GM12878 (cell line): ENCODE data around the gene MAPK1IP1L. TPM values are rescaled to one million over a fixed set of nuclear protein-coding genes. Genes with fewer than 3 reads are reported as not detected.

Experiments
- ATAC-seq: fragments of 200-7000 bp; cut with Tn5 transposase; 3 replicates; pipeline ENCODE4 v1.9.1; 2020; ENCODE audit warnings: mild to moderate bottlenecking, moderate library complexity
- BruUV-seq: library from RNA; stranded (reverse); fragments of 400-500 nt; replicated peaks from 2 replicates; lab custom pipeline; 2021; lab: Mats Ljungman, UMichigan
- CTCF ChIA-PET: fragments of 300-600 bp; sonication (Branson Sonifier 250); formaldehyde crosslinking; extraction: SDS; loops from one replicate; lab custom pipeline; 2021; ENCODE audit warnings: inconsistent platforms; lab: Yijun Ruan, JAX
- POLR2A ChIA-PET: fragments of 350-600 bp; formaldehyde crosslinking; extraction: SDS; loops from one replicate; lab custom pipeline; 2021; ENCODE audit warnings: inconsistent platforms; lab: Charles Lee
- RAD21 ChIA-PET: fragments of 300-600 bp; sonication (Branson Sonifier 250); formaldehyde crosslinking; loops from one replicate; lab custom pipeline; 2023; ENCODE audit warnings: antibody characterized with exemption; ENCODE audit not compliant: unreplicated experiment; lab: Charles Lee
- SMC1A ChIA-PET: fragments of 300-600 bp; sonication (Branson Sonifier 250); formaldehyde crosslinking; loops from one replicate; lab custom pipeline; 2023; ENCODE audit not compliant: unreplicated experiment, uncharacterized antibody; lab: Charles Lee
- DNase-seq: peaks from one replicate; pipeline ENCODE4 v3.0.0-alpha.2; 2011; ENCODE audit warnings: low read depth, low spot score
- FAIRE-seq: peaks from 3 replicates; lab custom pipeline; 2011; peaks lifted over from hg19 to GRCh38; lab: Jason Lieb, UNC
- H2AFZ ChIP-seq: 2 replicates; pipeline ENCODE4 v1.6.0; 2011; ENCODE audit warnings: low read depth, low read length, control low read depth; ENCODE audit not compliant: control insufficient read depth
- H3K27ac ChIP-seq: 2 replicates; pipeline ENCODE4 v1.5.1; 2011; ENCODE audit warnings: control low read depth; ENCODE audit not compliant: control insufficient read depth, insufficient read depth
- H3K27me3 ChIP-seq, 2 experiments: replicated peaks in 1 of 2; 2 replicates each; pipeline versions ENCODE4 v1.6.0 to v1.6.1; 2011; ENCODE audit warnings: low read length in 1 of 2; ENCODE audit not compliant: control insufficient read depth in 2 of 2, insufficient read depth in 2 of 2
- H3K36me3 ChIP-seq, 2 experiments: 2 replicates each; pipeline ENCODE4 v1.5.1; 2011; ENCODE audit warnings: low read length in 1 of 2; ENCODE audit not compliant: control insufficient read depth in 2 of 2, insufficient read depth in 2 of 2
- H3K4me1 ChIP-seq: 2 replicates; pipeline ENCODE4 v1.6.1; 2011; ENCODE audit warnings: mild to moderate bottlenecking, low read length, moderate library complexity, mixed read lengths; ENCODE audit not compliant: control insufficient read depth, insufficient read depth
- H3K4me2 ChIP-seq: 2 replicates; pipeline ENCODE4 v1.6.0; 2011; ENCODE audit warnings: control low read depth; ENCODE audit not compliant: control insufficient read depth, insufficient read depth
- H3K4me3 ChIP-seq: fragments of 200-600 bp; sonication (generic); 2 replicates; pipeline ENCODE4 v1.5.1; 2016
- H3K79me2 ChIP-seq: 2 replicates; pipeline ENCODE4 v1.6.0; 2011; ENCODE audit warnings: low read length; ENCODE audit not compliant: control insufficient read depth, insufficient read depth
- H3K9ac ChIP-seq: 2 replicates; pipeline ENCODE4 v1.8.0; 2011; ENCODE audit warnings: low read length, control low read depth, mixed read lengths; ENCODE audit not compliant: control insufficient read depth, insufficient read depth
- H3K9me3 ChIP-seq: replicated peaks from 3 replicates; pipeline ENCODE4 v1.5.1; 2011; ENCODE audit warnings: mild to moderate bottlenecking, low read length; ENCODE audit not compliant: control insufficient read depth, insufficient read depth
- H4K20me1 ChIP-seq: 2 replicates; pipeline ENCODE4 v1.6.0; 2011; ENCODE audit not compliant: control insufficient read depth, insufficient read depth
- FOXK2 ChIP-seq: fragments of 450-650 bp; IDR thresholded peaks from 2 replicates; pipeline ENCODE4 v1.6.1; 2017; ENCODE audit warnings: mild to moderate bottlenecking, moderate library complexity
- HSF1 ChIP-seq: fragments of 150-350 bp; IDR thresholded peaks from 2 replicates; pipeline ENCODE4 v1.6.1; 2014; ENCODE audit warnings: mild to moderate bottlenecking, low read depth, low read length
- JUND ChIP-seq: IDR thresholded peaks from 2 replicates; pipeline ENCODE4 v1.6.1; 2012; ENCODE audit warnings: low read depth, mild to moderate bottlenecking, low read length, improper control_type of control experiment, moderate library complexity
- MYC ChIP-seq: IDR thresholded peaks from 2 replicates; pipeline ENCODE4 v1.6.1; 2011; ENCODE audit warnings: mild to moderate bottlenecking, low read length, moderate library complexity, inconsistent platforms; ENCODE audit not compliant: insufficient read depth, insufficient replicate concordance, insufficient read length, severe bottlenecking
- NFYA ChIP-seq: IDR thresholded peaks from 2 replicates; pipeline ENCODE4 v1.6.1; 2011; ENCODE audit warnings: low read depth, mild to moderate bottlenecking, low read length, improper control_type of control experiment, borderline replicate concordance
- NR2C2 ChIP-seq: IDR thresholded peaks from 2 replicates; pipeline ENCODE4 v1.6.1; 2011; ENCODE audit warnings: borderline replicate concordance, low read depth; ENCODE audit not compliant: control insufficient read depth, insufficient read length
- NR2F1 ChIP-seq: fragments of 450-650 bp; conservative IDR thresholded peaks from 2 replicates; pipeline ENCODE4 v1.6.1; 2017; ENCODE audit warnings: mild to moderate bottlenecking
- POLR2A ChIP-seq: IDR thresholded peaks from 2 replicates; pipeline ENCODE4 v1.6.1; 2011; ENCODE audit warnings: low read depth, mild to moderate bottlenecking, low read length
- POLR2AphosphoS5 ChIP-seq: IDR thresholded peaks from 2 replicates; pipeline ENCODE4 v1.6.1; 2011; ENCODE audit warnings: mild to moderate bottlenecking, low read length, inconsistent platforms
- RCOR1 ChIP-seq: conservative IDR thresholded peaks from 2 replicates; pipeline ENCODE4 v1.6.1; 2012; ENCODE audit warnings: low read depth, low read length, improper control_type of control experiment
- RUNX3 ChIP-seq: IDR thresholded peaks from 2 replicates; pipeline ENCODE4 v1.6.1; 2012; ENCODE audit warnings: low read length, inconsistent platforms
- TARDBP ChIP-seq: IDR thresholded peaks from 2 replicates; pipeline ENCODE4 v1.6.1; 2016; ENCODE audit warnings: borderline replicate concordance
- ZNF217 ChIP-seq: fragments of 450-650 bp; IDR thresholded peaks from 2 replicates; pipeline ENCODE4 v1.6.1; 2017; ENCODE audit warnings: antibody characterized with exemption, mild to moderate bottlenecking
- WGBS: methylation state at CpG from one replicate; pipeline ENCODE4 v1.1.6; 2016; ENCODE audit warnings: low lambda C conversion rate; ENCODE audit not compliant: insufficient replicate concordance, insufficient coverage; ENCODE audit errors: missing lambda C conversion rate; 5-methylcytosine and 5-hydroxymethylcytosine counted together
- in situ Hi-C: fragments of 300-500 bp; cut with MboI; formaldehyde crosslinking; loops from 9 replicates; pipeline ENCODE4 v1.14.3; 2018; ENCODE audit warnings: mixed read lengths
- intact Hi-C: fragments of 100-400 bp; cut with micrococcal nuclease; formaldehyde crosslinking; loops from one replicate; pipeline ENCODE4 v1.14.2; 2022; ENCODE audit not compliant: unreplicated experiment
- polyA plus RNA-seq, 11 experiments: library from polyadenylated mRNA; depleted of rRNA in 4 of 11; unstranded in 6 of 11; stranded (reverse) in 5 of 11; fragments of >200 nt; fragmentation: Nextera tagmentation in 4 of 11; fragmentation: Illumina TruSeq in 1 of 11; extraction: Ambion mirVana in 4 of 11; extraction: Trizol in 1 of 11; gene quantifications; 1 replicate in 1 of 11; 2 replicates in 10 of 11; pipeline versions ENCODE4 v1.2.1 to v1.2.3, GENCODE V29; 2011 to 2016; ENCODE audit warnings: inconsistent platforms in 2 of 11, missing spikeins in 2 of 11, low read depth in 1 of 11
- total RNA-seq, 4 experiments: library from RNA; depleted of rRNA in 3 of 4; stranded (reverse); fragments of >200 nt in 3 of 4; fragmentation: Illumina TruSeq in 1 of 4; extraction: Trizol in 1 of 4; gene quantifications; 2 replicates each; pipeline versions ENCODE4 v1.2.1 to v1.2.3, GENCODE V29; 2013 to 2021
- TF ChIP-seq, protein P1 (sequence below): fragments of 450-650 bp; IDR thresholded peaks from 2 replicates; pipeline ENCODE4 v1.6.1; 2016; ENCODE audit warnings: mild to moderate bottlenecking

MAPK1IP1L gene
- total and polyA plus RNA-seq, 10 of the 15 experiments (the other 5 are each of a cell fraction or from before 2014, with no cell fraction given): 44.6 to 117 (median 73.0) TPM

- TF ChIP-seq NFYA (no peak), POLR2A (no peak), MYC (no peak), TARDBP (no peak), RCOR1 (no peak), NR2F1 (no peak)
Observed at GRCh38 chr14:55053500-55053899, 2.1 kb downstream of the MAPK1IP1L start (continued).

- no peaks in the 10 kb centered on the region; the same call in 1 of the 2 replicates for H3K4me1 ChIP-seq
- 0 out of 2 replicates have a peak overlapping the region, but pooled peaks have one; percentile 38 for H3K4me3 ChIP-seq
- H3K27me3 ChIP-seq: no peaks in the 10 kb centered on the region
- CTCF ChIA-PET: interaction anchor here (2.1 to 2.9 kb wide), 2 partner anchors 12 to 16 kb away, joined by 8 to 14 read pairs; no protein-coding TSS in a partner anchor
- WGBS: 91% methylated on average over 10 of the region's 13 CpGs
- ATAC-seq (no peak), DNase-seq (no peak), FAIRE-seq (no peak)
- H3K36me3 ChIP-seq: peaks cover 0 to 9% of the 10 kb centered on the region in 2 experiments; a peak in 3 of 4 replicates
- intact Hi-C loops: no loop called here
- no peak overlapping the region for H3K27ac ChIP-seq
- RAD21 ChIA-PET: interaction anchor here (0.6 to 3.6 kb wide), 3 partner anchors 17 to 245 kb away, joined by 3 to 49 read pairs (median 4); no protein-coding TSS in a partner anchor
- TF ChIP-seq POLR2AphosphoS5: no peak
- TF ChIP-seq, protein P1, sequence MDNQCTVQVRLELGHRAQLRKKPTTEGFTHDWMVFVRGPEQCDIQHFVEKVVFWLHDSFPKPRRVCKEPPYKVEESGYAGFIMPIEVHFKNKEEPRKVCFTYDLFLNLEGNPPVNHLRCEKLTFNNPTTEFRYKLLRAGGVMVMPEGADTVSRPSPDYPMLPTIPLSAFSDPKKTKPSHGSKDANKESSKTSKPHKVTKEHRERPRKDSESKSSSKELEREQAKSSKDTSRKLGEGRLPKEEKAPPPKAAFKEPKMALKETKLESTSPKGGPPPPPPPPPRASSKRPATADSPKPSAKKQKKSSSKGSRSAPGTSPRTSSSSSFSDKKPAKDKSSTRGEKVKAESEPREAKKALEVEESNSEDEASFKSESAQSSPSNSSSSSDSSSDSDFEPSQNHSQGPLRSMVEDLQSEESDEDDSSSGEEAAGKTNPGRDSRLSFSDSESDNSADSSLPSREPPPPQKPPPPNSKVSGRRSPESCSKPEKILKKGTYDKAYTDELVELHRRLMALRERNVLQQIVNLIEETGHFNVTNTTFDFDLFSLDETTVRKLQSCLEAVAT: peak; percentile 74
- no peak for TF ChIP-seq FOXK2
- no peak for TF ChIP-seq NR2C2
- TF ChIP-seq JUND: no peak
- no peak for TF ChIP-seq ZNF217
- TF ChIP-seq RUNX3: no peak
- no peak for TF ChIP-seq HSF1
- BruUV-seq: no TSS peak
- peaks cover 75% of the 10 kb centered on the region for H3K79me2 ChIP-seq
- no peaks in the 10 kb centered on the region for H4K20me1 ChIP-seq
- no peak overlapping the region for H2AFZ ChIP-seq
- peak overlapping the region; percentile 49; the same call in 1 of the 2 replicates for H3K4me2 ChIP-seq
- in situ Hi-C loops: no loop called here
- POLR2A ChIA-PET: interaction anchor here (0.6 to 1.9 kb wide), 4 partner anchors 12 to 63 kb away, joined by 3 to 8 read pairs (median 4); no protein-coding TSS in a partner anchor
- SMC1A ChIA-PET: interaction anchor here (3.7 to 5.8 kb wide), 3 partner anchors 11 to 35 kb away, joined by 20 to 98 read pairs (median 31); no protein-coding TSS in a partner anchor
- H3K9ac ChIP-seq: no peak overlapping the region
- no peaks in the 10 kb centered on the region; the same call in 2 of the 3 replicates for H3K9me3 ChIP-seq
Observed at GRCh38 chr14:55054098-55054497, 2.7 kb downstream of the MAPK1IP1L start.
